ENCODE results near the gene ITGA1.
A peak's percentile ranks its signal among the peaks of the same experiment; 100 is the strongest.

ITGA1 gene

DNA sequence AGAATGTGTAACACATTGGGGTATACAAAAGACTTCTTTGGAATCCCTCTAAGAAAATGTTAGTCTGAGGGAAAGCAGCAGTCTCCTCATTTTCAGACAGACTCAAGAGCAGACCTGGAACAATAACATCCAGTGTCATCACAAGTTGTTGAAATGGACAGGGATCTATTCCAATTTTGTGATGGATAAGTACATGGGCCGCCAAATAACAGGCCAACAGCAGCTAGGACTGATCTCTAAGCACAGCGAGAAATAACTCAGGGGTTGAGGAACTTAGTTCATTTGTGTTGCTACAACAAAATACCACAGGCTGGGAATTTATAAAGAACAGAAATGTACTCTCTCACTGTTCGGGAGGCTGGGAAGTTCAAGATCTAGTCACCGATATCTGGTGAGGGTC, 193.8 kb downstream of the ITGA1 start:
- DNase-seq = peak; percentile 51

DNA sequence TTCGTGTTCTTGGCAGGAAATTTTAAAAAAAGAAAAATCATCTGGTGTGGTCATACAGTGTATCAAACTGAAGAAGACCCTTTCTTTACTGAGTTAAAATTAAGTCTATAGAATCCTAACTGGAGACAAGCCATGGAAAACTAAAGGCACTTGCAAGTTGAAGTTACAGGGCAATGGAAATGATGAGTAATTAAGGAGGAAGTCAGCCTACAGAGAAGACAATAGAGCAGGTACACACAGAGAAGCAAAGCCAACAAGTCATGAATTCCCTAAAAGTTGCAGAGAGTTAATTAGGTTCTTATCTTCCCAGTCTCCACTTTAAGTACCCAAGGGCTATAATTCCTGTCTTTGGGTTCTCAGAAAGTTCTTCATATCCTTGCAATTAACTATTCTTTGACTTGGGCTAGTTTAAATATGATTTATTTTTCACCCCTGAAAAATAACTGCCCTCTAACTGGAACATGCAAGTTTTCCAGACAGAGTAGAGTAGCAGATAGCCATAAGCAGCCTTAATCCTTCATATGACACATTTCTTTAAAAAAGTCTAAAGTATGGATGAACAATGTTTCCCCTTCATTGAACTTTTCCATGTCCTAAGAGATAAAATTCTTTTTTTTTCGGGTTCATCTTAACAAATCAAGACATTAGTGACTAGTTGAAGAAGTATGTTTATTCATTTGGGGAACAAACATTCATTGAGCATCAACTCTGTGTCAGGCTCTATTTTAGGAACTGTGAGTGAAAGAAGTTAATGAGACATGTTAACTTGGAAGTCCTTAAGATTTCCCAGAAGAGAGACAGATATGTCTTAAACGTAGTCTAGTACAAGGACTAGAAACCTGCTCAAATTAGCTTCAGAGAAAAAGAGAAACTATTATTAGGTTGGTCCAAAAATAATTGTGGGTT, 196.3 kb downstream of the ITGA1 start:
- no peak for DNase-seq

- DNase-seq = no peak
Measured at GRCh38 chr5:52985306-52985705, 197.6 kb downstream of the ITGA1 start.

DNA sequence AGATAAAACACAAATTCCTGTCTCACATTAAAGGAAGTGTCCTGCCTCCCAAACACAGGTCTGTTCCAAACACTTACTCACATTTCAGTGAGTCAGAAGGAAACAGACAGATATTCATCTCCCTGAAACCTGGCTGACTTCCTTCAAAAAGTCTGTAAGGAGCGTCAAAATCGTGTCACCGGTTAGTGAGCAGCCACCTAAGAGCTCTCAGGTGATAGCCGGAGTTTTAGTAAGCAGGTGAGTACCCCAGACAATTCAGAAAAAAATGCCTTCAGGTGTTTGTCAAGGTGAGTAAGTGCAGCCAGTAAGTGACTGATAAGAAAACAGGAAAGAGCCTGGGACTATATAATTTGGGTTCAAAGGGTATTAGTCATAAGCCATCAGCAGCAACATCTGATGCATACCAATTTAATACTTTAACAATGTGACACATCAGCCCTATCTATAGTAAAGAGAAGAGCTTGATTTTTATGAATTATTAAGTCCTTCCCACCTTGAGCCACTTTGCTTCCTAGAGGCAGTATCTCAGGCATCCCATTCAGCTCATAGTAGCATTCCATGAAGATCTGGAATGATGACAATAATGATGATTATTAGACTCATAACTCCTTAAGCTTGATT, 200.1 kb downstream of the ITGA1 start:
- peak; percentile 70 for DNase-seq

GRCh38 chr5:52988335-52989024, 200.8 kb downstream of the ITGA1 start:
- DNase-seq = no peak

DNA sequence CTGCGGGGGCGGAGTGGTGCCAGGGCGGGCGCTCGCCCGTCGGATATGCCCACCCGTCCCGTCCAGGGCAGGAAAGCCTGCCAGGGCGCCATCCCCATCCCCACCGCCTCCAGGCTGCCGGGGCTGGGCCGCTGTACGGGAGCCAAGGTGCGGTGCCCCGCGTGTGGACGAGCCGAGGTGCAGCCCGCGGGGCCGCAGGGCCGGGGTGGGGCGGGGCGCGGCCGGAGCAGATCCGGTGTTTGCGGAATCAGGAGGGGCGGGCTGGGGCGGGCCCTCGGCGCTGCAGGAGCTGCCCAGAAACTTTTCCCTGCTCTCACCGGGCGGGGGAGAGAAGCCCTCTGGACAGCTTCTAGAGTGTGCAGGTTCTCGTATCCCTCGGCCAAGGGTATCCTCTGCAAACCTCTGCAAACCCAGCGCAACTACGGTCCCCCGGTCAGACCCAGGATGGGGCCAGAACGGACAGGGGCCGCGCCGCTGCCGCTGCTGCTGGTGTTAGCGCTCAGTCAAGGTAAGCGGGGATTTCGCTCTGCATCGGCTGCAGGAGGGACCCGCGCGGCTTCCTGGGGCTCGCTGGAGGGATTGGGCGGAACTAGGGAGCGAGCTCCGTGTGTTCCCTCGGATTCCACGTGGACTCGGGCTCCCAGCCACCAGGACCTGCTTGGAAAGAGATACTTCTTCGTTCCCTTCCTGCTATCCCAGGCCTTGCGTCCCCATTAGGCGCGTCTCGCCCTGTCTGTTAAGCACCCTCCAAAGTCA, 201.5 kb downstream of the ITGA1 start, which contains the start of gene ITGA2:
ITGA2 (plus strand) TSS at position 328 of the 756 bp plus-strand sequence; CDS start at position 445, 117 bp downstream.
- peak; percentile 37 for DNase-seq

- DNase-seq = peak; percentile 37
Measured at GRCh38 chr5:52989781-52990527, 202.2 kb downstream of the ITGA1 start.

- DNase-seq = no peak
Measured at GRCh38 chr5:52990528-52990925, 202.8 kb downstream of the ITGA1 start.

GRCh38 chr5:52993367-52993766, 205.7 kb downstream of the ITGA1 start:
- no peak for DNase-seq

DNA sequence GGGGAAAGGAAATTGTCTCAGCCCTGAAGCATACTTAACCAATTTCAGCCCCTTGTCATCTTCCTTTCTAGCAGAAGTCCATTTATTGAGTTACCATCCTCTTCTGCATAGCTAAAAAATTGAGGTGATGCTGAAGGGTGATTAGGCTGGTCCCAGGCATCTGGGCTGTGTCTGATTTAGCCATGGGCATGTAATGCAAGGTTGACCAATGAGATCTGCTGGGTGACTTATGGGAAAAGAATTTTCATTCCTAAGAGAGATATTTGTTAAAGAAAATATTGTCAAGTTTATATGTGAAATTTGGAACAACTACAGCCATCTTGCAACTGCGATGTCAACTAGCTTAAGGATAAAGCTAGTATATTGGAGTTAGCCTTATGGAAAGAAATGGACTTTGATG, 206.6 kb downstream of the ITGA1 start:
- DNase-seq = no peak

DNA sequence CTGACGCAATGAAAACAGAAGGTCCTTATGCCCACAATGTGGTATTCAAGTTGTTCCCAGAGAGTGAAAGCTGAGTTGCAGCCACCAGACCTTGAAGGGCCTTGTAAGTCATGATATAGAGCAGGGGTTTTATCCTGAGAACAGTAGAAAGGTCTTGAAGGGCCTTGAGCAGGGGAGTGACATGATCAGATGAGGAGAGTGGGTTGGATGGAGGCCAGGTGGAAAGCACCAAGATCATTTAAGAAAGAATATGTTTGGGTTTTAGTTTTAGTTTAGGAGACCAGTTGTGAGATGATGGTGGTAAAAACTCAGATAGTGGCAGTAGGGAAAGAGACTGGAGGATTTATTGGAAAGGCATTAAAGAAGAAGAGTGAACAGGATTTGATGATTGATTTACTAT, 207.4 kb downstream of the ITGA1 start:
- no peak for DNase-seq

- no peak for DNase-seq
Measured at GRCh38 chr5:52995914-52996313, 208.2 kb downstream of the ITGA1 start.

- DNase-seq = no peak
Measured at GRCh38 chr5:52996979-52997378, 209.3 kb downstream of the ITGA1 start.

DNA sequence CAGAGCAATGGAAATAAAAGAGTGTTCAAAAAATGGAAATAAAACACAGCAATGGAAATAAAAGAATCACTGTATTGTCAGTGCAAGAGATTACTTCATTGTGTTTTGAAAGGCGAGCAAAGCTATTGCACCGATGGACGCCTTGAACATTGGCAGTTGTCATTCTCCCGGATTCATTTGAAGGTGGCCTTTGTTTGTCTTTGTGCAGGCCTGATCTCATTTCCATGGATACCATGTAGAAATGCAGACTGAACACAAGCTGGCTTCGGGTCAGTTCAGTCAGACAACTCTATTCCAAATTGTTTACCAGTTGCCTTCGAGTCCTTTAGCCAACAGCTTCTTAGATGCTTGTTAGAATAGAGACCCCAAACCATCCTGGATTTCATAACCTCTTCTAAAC, 209.7 kb downstream of the ITGA1 start:
- DNase-seq = no peak

GRCh38 chr5:52998552-52999313, 211.0 kb downstream of the ITGA1 start:
- no peak for DNase-seq

DNA sequence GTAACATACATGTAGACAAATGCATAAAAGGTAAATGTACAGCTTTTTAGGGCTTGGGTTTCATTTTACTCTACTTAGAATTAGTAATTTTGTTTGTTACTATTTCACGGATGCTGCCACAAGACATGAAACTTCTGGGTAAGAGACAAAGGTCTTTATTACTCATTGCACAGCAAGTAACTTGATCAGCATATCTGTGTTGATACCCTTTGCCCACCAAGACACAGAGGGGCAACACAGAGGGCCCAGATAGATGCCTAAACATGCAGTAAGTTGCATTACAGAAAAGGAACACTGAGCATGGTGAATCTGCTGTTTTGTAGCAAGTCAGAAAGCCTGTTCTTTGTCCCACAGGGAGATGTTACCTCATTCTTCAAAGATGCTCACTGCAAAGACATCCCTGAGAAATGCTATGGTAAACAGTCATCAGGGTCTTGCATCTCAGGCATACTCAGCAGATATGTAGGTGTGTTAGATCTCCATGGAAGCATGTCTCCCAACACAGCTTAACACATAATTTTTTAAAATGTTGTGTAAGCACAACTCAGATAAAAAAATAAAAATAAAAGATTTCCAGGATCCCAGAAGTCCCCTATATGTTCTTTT, 211.7 kb downstream of the ITGA1 start:
- DNase-seq = peak; percentile 58

DNA sequence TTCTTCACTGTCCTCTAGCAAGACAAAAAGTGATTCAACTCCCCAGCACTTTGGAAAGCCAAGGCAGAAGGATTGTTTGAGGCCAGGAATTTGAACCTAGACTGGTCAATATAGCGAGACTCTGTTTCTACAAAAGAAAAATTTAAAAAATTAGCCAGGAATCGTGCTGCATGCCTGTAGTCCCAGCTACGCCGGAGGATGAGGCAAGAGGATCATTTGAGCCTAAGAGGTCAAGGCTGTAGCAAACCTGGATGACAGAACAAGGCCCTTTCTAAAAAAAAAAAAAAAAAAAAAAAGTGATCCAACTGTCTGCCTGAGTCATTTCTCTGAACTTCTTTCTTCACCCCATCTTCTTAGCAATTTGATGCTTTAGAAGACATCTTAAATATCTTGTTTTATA, 213.8 kb downstream of the ITGA1 start:
- DNase-seq = no peak

- no peak for DNase-seq
Measured at GRCh38 chr5:53002491-53002890, 214.8 kb downstream of the ITGA1 start.

GRCh38 chr5:53003144-53003543, 215.4 kb downstream of the ITGA1 start:
- no peak for DNase-seq

DNA sequence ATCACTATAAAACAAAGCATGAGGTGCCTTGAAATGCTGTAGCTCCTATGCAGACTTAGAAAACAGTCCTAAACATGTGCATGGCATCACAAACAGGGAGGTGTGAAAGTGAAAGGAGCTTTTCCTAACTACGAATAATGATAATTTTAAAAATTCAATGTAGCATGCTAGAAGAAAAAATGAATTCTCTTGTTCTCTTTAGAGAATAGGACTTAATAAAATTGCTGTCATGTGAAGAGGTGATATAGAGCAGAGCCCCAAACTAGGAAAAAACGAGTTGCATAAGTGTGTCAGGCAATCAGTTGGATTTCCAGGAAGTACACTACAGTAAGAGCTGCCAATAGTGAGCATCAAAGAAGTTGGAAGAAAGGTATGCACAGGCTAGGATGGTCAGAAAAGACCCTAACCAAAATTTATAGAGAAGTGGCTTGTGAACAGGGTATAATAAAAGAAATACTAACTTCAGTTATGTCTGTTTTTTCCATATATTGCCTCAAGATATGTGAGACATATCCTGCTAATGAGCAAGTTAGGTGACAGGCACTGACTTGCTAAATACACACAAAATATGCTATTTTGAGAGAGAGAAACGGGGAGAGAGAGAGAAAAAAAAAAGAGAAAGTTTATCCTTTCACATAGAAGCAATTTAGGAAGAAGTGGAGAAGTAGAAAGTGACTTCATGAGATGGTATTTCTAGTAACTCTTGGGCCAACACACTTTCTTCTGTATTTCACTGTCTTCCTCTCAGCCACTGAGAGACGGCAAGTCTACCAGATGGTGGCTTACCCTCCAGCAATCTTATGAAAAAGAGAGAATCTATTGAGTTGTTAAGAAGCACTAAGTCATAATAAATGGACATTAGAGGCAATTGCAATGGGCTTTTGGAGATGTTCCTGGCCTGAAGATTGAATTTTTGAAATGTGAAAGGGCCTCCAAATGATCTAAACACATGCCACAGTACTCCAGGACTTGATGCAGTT, 219.5 kb downstream of the ITGA1 start:
- no peak for DNase-seq

Data from fibroblast of upper back skin (primary cell).